NCI-H510A treated with DMSO at 0.1 percent for 48 hours (cell line): ENCODE results near the gene MRPL40.

Experiments
- DNase-seq: peaks from one replicate; lab custom pipeline; 2025; lab: John Stamatoyannopoulos, UW

Gene MRPL40

DNA sequence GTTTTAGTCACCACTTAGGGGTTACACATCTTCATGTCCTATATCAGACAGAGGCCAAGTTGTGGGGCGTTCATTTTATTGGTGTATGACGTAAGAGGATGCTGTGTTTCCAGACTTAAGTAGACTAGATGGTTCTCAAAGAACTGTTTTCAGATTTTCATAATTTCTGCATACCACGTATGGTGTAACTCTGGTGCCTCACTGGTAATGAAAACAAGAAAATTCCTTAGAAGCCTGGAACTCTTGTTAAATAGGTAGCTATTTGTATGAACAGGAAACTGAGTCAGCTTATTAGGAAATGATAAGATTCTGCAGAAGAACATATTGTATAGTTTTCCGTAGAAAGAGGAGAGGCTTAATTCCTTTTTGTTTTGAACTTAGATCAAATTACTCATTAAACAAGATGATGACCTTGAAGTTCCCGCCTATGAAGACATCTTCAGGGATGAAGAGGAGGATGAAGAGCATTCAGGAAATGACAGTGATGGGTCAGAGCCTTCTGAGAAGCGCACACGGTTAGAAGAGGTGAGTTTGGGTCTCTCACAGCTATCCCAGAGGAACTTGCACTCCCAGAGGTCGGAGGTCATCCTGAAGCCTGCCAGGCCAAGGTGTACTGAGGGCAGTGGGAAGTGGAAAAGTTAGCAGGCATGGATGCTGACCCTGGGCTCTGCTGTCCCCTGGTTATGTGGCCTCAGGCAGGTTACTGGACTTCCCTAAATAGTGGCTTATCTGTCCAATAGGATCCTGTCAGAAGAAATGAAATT is 51.3 kb downstream of the MRPL40 start:
- no peak for DNase-seq
